Left cardiac atrium (tissue), 4 donors: ENCODE results near the gene ARHGAP33. TPM values are rescaled to one million over a fixed set of nuclear protein-coding genes. Genes with fewer than 3 reads are reported as not detected.
"Not testable (repeated sequence)": the region's sequence is repeated elsewhere in the genome, so short reads cannot be mapped to it uniquely, and the experiment has no call there.

ENCODE experiments used
- ATAC-seq, 2 donors: fragments of 200-7000 bp; cut with Tn5 transposase; one replicate each; pipeline ENCODE4 v1.9.1; 2020; ENCODE audit warnings: mild to moderate bottlenecking in 2 of 2, moderate library complexity in 2 of 2
- DNase-seq: peaks from one replicate; pipeline ENCODE4 v3.0.0-alpha.2; 2020
- intact Hi-C, 2 donors: fragments of 100-400 bp; cut with DNase I; formaldehyde crosslinking; loops; one replicate each; pipeline versions ENCODE4 v1.14.1 to v1.15.1; 2022 to 2023
- total RNA-seq, 2 donors: library from RNA; stranded (reverse); fragmentation: NEBNext Ultra II Directional; extraction: Animal tissue kit (Norgen Biotek cat#: 25700); gene quantifications; one replicate each; pipeline ENCODE4 v1.2.1, GENCODE V29; 2021
- donor health status: DM: no; HTN: yes; CAD: no.
- donor health status: DM: no; HTN: yes; CAD: no; lungs with severe emphysema.
- donor health status: DM: yes; HTN: yes; CAD: no.
- donor health status: Dilated cardiomyopathy.

ARHGAP33 gene
- total RNA-seq, 2 donors from 2014 or later, result 2.4 to 2.7 TPM

GRCh38 chr19:35753634-35754369 lies 21.6 kb upstream of the ARHGAP33 start:
- ATAC-seq (no peak), DNase-seq (no peak)
- intact Hi-C loops, result no loop called here

DNA sequence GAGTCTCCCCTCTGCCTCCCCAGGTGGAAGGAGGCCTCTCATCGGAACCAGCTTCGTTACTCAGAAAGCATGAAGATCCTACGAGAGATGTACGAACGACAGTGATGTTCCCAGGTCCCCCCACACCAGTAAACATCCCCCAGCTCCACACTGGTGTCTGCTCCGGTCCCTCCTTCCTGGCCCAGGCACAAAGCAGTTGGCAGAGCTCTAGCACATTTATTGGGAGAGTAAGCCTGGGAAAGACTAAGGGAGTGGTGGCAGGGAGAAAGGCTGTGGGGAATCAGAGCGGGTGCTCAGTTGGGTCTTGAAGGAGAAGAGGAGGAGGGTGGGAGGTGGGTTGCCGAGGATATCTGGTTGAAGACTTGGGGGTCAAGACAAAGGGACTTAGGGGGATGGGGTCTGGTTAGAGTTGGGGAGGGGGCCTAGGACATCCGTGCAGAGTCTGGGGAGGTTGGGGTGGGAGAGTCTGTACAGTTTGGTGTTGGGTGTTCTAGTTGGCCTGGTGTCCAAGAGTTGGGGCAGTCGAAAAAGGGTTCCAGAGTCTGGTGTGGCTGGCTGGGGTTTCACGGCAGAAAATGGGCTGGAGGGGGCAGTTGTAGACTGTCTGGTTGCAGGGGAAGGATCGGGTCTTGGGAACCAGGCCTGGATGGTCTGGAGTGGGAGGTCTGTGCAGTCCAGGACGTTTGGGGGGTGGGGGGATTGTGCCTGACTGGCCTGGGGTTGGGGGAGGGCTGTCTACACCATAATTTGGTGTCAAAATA lies 20.8 kb upstream of the ARHGAP33 start:
- no peak for DNase-seq
- no peak for ATAC-seq
- intact Hi-C loops, result no loop called here

GRCh38 chr19:35755131-35755549 lies 20.2 kb upstream of the ARHGAP33 start:
- intact Hi-C loops, result no loop called here
- DNase-seq (no peak), ATAC-seq (peak in 1 of 2 donors; percentile 17)

DNA sequence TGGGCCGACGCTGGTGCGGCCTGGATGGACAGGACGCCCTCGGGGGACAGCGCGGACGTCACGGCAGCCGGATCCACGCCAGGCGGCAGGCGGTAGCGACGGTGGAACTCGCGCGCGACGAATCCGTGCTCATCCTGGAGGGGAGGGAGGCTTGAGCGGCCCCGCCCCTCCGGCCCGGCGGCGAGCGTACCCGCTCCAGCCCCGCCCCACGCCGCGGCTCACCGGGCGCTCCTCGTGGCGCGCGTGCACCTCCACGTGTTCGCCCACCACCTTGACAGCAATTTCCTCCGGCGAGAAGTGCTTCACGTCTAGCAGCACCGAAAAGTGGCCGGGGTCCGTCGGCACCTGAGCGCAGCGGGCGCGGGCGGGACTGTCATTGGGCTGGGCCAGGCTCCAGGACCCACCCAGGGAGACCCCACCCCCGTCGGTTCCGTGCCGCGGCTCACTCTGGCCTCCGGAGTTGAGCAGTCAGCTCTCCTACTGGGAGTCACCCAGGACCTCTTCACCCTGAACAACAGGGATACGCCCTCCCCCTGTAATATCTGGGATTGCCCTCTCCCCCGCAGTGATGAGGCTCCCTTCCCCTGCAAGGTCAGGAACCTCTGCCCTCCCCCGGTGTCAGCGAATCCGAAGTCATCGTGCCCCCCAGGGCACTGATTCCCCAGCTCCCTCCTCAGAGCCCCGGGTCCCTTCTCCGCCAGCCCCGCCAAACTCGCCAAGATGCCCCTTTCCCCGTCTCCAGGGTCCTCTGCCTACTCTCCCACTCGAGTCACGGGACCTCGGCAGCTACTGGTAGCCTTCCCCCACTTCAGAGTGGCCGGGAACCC lies 19.6 kb upstream of the ARHGAP33 start:
- intact Hi-C loops, result no loop called here
- DNase-seq (peak; percentile 91), ATAC-seq (peak; percentile 33 to 55)

- peak; percentile 40 to 45 for ATAC-seq
- DNase-seq, result peak; percentile 84
- intact Hi-C loops, result no loop called here
Measured at GRCh38 chr19:35756377-35757230, 18.8 kb upstream of the ARHGAP33 start, which contains the start of gene HSPB6. TSS of gene HSPB6 (minus strand) at chr19:35757029. CDS start at chr19:35757008, 21 bp downstream.

GRCh38 chr19:35757231-35757748 lies 18.1 kb upstream of the ARHGAP33 start:
- ATAC-seq, result peak; percentile 60 to 71
- intact Hi-C loops, result no loop called here

DNA sequence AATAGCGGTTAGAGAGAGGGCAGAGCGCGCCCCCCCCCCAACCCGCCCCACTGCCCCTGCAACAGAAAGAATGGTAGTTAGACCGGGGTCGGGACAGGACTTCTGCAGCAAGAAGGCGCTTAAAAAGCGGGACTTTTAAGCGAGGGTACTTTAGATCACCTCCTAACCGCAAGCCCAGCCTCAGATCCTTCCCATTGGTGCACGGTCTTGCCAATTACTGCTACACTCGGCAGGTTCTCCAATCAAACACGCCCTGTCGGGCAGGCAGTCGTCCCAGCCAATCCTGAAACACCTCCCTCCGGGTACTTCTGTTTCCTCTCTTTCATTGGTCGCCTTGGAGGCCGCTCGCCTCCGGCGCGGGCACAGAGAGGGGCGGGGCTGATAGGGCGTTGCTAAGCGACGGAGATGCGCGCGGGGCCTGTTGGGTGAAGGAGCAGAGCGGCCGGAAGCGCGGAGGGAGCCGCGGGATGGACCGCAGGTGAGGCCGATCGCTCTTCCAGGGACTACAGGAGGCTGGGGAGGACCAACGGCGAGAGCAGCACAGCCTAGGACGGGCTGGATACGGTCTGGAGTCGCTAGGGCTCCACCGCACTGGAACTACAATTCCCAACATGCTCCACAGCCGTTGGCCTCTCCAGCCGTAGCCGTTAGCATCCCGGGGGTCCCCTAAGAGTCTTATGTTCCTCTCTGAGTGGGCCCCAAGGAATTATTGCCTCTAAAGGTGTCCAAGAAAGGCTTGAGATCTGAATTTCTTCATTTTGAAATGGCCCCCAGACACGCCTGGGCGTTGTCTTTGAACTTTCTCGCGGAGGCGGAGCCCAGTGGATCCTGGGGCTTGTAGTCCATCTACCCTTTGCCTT lies 17.4 kb upstream of the ARHGAP33 start, which contains the start of gene PROSER3:
Gene PROSER3, plus strand, starts transcription at position 428 of the 860 bp plus-strand sequence. Its CDS starts 40 bp downstream, at position 468.
- DNase-seq (peak; percentile 97), ATAC-seq (peak; percentile 81 to 88)
- intact Hi-C loops, result no loop called here

More at GRCh38 chr19:35757231-35757748, 18.1 kb upstream of the ARHGAP33 start:
- peak; percentile 91 for DNase-seq

DNA sequence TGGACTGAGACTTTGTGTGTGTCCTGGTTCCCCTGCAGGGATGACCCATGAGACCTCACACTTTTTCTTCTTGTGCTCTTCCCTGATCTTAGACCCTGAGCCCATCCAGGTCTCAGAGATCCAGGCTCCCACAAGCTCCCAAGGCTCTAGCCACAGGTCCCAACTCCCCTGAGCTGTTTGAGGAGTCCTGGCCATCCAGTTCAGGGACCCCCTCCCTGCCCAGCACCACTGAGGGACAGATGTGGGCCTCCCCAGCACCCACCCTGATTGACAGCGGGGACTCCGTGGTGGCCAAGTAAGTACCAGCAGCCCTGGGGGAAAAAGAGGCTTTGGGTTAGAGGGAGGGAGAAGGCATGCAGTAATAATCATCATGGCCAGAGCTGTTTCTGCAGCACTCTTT lies 15.7 kb upstream of the ARHGAP33 start:
- no peak for ATAC-seq
- intact Hi-C loops, result no loop called here
- DNase-seq, result no peak

DNA sequence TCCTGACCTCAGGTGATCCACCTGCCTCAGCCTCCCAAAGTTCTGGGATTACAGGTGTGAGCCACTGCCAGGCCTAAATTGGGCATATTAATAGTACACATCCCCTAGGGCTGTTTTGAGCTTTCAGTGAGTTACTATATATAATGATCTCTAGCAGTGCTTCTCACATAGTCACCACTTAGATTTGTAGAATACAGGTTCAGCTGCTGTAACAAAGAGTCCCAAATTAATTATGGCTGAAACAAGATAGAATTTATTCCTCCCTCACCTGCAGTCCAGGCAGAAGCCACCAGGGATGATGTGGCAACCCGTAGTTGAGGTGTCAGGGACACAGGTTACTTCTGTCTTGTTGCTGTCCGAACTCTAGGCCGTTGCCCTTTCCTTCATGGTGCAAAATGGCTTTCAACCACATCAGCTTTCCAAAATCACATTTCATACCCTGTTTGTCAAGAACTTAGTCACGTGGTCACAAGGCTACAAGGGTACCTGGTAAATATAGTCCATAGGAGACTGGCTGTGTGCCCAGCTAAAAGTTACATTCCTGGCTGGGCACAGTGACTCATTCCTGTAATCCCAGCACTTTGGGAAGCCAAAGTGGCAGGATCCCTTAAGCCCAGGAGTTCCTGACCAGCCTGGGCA lies 14.5 kb upstream of the ARHGAP33 start:
- intact Hi-C loops, result no loop called here
- DNase-seq (no peak), ATAC-seq (no peak)

- DNase-seq, result no peak
- intact Hi-C loops, result no loop called here
- ATAC-seq, result no peak
Measured at GRCh38 chr19:35764432-35765315, 10.7 kb upstream of the ARHGAP33 start.

- ATAC-seq (peak in 1 of 2 donors; percentile 21), DNase-seq (no peak)
- intact Hi-C loops, result no loop called here
Measured at GRCh38 chr19:35766571-35767104, 8.7 kb upstream of the ARHGAP33 start.

GRCh38 chr19:35767288-35768081 lies 7.9 kb upstream of the ARHGAP33 start:
- ATAC-seq (peak in 1 of 2 donors; percentile 41), DNase-seq (no peak)
- intact Hi-C loops, result no loop called here

DNA sequence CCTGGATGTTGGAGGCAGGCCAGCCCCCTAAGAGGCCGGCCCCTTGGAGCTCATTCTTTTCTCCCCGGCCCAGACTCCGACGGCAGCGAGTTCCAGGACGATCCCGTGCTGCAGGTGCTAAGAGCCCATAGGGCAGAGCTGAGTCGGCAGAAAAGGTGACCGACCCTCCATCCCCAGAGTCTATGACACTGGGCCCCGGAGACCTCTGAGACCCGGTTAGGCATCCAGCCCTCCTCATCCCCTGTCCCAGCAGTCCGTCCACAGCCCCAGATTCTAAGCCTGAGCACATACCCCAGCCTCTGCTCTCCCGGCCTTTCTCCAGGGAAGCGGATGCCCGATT lies 7.3 kb upstream of the ARHGAP33 start:
- DNase-seq (no peak), ATAC-seq (no peak)
- intact Hi-C loops, result no loop called here

GRCh38 chr19:35772362-35772761 lies 3.0 kb upstream of the ARHGAP33 start:
- ATAC-seq, DNase-seq: not testable (repeated sequence)
- intact Hi-C loops, result loop anchor here in 1 of 2 donors (10.0 kb wide), 1 partner anchor 162 kb away; the partner anchor contains the start of gene LRFN3
